Esophagus squamous epithelium (tissue), 5 donors: Measurements from ENCODE around the gene HOXA9. TPM values are rescaled to one million over a fixed set of nuclear protein-coding genes. Genes with fewer than 3 reads are reported as not detected.

Source experiments
- DNase-seq: peaks from one replicate; lab custom pipeline; 2025; lab: John Stamatoyannopoulos, UW
- H3K27ac ChIP-seq, 4 donors: fragments of 200-600 bp; sonication (generic); one replicate each; pipeline ENCODE4 v1.5.1; 2016 to 2019; ENCODE audit warnings: mild to moderate bottlenecking in 1 of 4
- H3K27me3 ChIP-seq, 4 donors: fragments of 200-600 bp; sonication (generic); 1 replicate in 3 of 4; 2 replicates in 1 of 4; pipeline versions ENCODE4 v1.5.1 to v1.6.0; 2017 to 2021; ENCODE audit warnings: antibody characterized with exemption in 1 of 4
- H3K36me3 ChIP-seq, 3 donors: fragments of 200-600 bp; sonication (generic); one replicate each; pipeline ENCODE4 v1.5.1; 2016 to 2019
- H3K4me1 ChIP-seq, 3 donors: fragments of 200-600 bp; sonication (generic); one replicate each; pipeline ENCODE4 v1.5.1; 2017 to 2019
- H3K4me3 ChIP-seq, 4 donors: fragments of 200-600 bp; sonication (generic); 1 replicate in 3 of 4; 2 replicates in 1 of 4; pipeline ENCODE4 v1.5.1; 2016 to 2019; ENCODE audit warnings: mild to moderate bottlenecking in 2 of 4, moderate library complexity in 1 of 4
- H3K9me3 ChIP-seq, 3 donors: fragments of 200-600 bp; sonication (generic); one replicate each; pipeline ENCODE4 v1.5.1; 2016 to 2019
- CTCF ChIP-seq, 6 experiments: fragments of 450-650 bp in 4 of 6; fragments of 200-600 bp in 2 of 6; sonication (generic) in 2 of 6; IDR thresholded peaks; one replicate each; pipeline ENCODE4 v1.5.1; 2016 to 2019; ENCODE audit warnings: antibody characterized with exemption in 6 of 6, mild to moderate bottlenecking in 4 of 6, moderate library complexity in 4 of 6
- POLR2A ChIP-seq, 4 donors: fragments of 450-650 bp; IDR thresholded peaks; one replicate each; pipeline ENCODE4 v1.6.1; 2017; ENCODE audit warnings: antibody characterized with exemption in 4 of 4, mild to moderate bottlenecking in 4 of 4, moderate library complexity in 3 of 4
- WGBS, 2 donors: methylation state at CpG; one replicate each; pipeline ENCODE4 v1.1.5; 2018; 5-methylcytosine and 5-hydroxymethylcytosine counted together
- intact Hi-C: fragments of 100-400 bp; cut with DNase I; formaldehyde crosslinking; loops from one replicate; pipeline ENCODE4 v1.15.0; 2022
- total RNA-seq, 4 donors: library from RNA; depleted of rRNA; stranded (reverse); fragments of >200 nt; gene quantifications; one replicate each; pipeline ENCODE4 v1.1.0, GENCODE V29; 2016
- donor health status: DM: yes; HTN: yes; CAD: no.

HOXA9 gene
- total RNA-seq, 4 donors from 2014 or later, result 0.57 to 1.1 TPM; not detected in 2

GRCh38 chr7:27172823-27173510 lies 7.6 kb upstream of the HOXA9 start:
- H3K4me1 ChIP-seq, result peaks cover 29 to 57% (median 34%) of the 10 kb centered on the region in 3 donors
- H3K36me3 ChIP-seq, result no peaks in the 10 kb centered on the region
- intact Hi-C loops, result no loop called here
- H3K27ac ChIP-seq, result no peak overlapping the region
- H3K4me3 ChIP-seq, result peak overlapping the region; percentile 19 to 70 (median 46)
- H3K9me3 ChIP-seq, result no peaks in the 10 kb centered on the region
- TF ChIP-seq POLR2A (IDR thresholded peaks at IDR 0.05) (no peak), CTCF (IDR thresholded peaks at IDR 0.05) (no peak)
- no peak for DNase-seq
- H3K27me3 ChIP-seq, result peaks cover 54 to 100% (median 70%) of the 10 kb centered on the region in 4 donors
- WGBS, 2 donors, result 7 to 17% methylated on average over 11 to 17 of the region's 58 CpGs

GRCh38 chr7:27172315-27172774 lies 7.0 kb upstream of the HOXA9 start:
- intact Hi-C loops, result no loop called here
- peaks cover 29 to 57% (median 34%) of the 10 kb centered on the region in 3 donors for H3K4me1 ChIP-seq

GRCh38 chr7:27171637-27172314 lies 6.4 kb upstream of the HOXA9 start:
- Histone ChIP-seq H3K27ac (no peak overlapping the region), H3K27me3 (peaks cover 54 to 100% (median 82%) of the 10 kb centered on the region in 4 donors), H3K4me3 (peak overlapping the region in 1 of 4 donors; percentile 12), H3K9me3 (no peaks in the 10 kb centered on the region), H3K36me3 (no peaks in the 10 kb centered on the region), H3K4me1 (peaks cover 29 to 62% (median 34%) of the 10 kb centered on the region in 3 donors)
- WGBS, 2 donors, result 3 to 7% methylated on average over 19 to 29 of the region's 30 CpGs
- DNase-seq, result no peak
- TF ChIP-seq POLR2A (IDR thresholded peaks at IDR 0.05) (no peak), CTCF (IDR thresholded peaks at IDR 0.05) (no peak)
- intact Hi-C loops, result no loop called here

More at GRCh38 chr7:27172315-27172774, 7.0 kb upstream of the HOXA9 start:
- Histone ChIP-seq H3K27me3 (peaks cover 54 to 100% (median 77%) of the 10 kb centered on the region in 4 donors), H3K36me3 (no peaks in the 10 kb centered on the region), H3K9me3 (no peaks in the 10 kb centered on the region), H3K27ac (no peak overlapping the region), H3K4me3 (peak overlapping the region in 1 of 4 donors; percentile 70)
- DNase-seq, result no peak
- no peak for TF ChIP-seq CTCF (IDR thresholded peaks at IDR 0.05)
- no peak for TF ChIP-seq POLR2A (IDR thresholded peaks at IDR 0.05)
- 0 to 38% methylated on average over 4 to 6 of the region's 10 CpGs for WGBS, 2 donors

- Histone ChIP-seq H3K4me3 (no peak overlapping the region), H3K36me3 (no peaks in the 10 kb centered on the region), H3K27ac (no peak overlapping the region), H3K27me3 (peaks cover 57 to 100% (median 84%) of the 10 kb centered on the region in 4 donors), H3K4me1 (peaks cover 29 to 67% (median 37%) of the 10 kb centered on the region in 3 donors), H3K9me3 (no peaks in the 10 kb centered on the region)
- intact Hi-C loops, result no loop called here
- TF ChIP-seq POLR2A (IDR thresholded peaks at IDR 0.05), result no peak
- TF ChIP-seq CTCF (IDR thresholded peaks at IDR 0.05), result no peak
- WGBS, 2 donors, result 11 to 17% methylated on average over 2 to 4 of the region's 8 CpGs
- DNase-seq, result no peak
Observed at GRCh38 chr7:27171325-27171636, 5.9 kb upstream of the HOXA9 start.
